ENCODE measurements around the gene NDUFB10.

Gene NDUFB10

GRCh38 chr16:1930338-1930720 is 29.0 kb upstream of the NDUFB10 start:
- Histone ChIP-seq H3K4ac (ENCODE audit: low read length) (peak overlapping the region; percentile 99), H3K4me1 (ENCODE audit: control insufficient read depth in 2 of 2, insufficient read depth in 1 of 2, low read depth in 1 of 2, low read length in 2 of 2) (peaks cover 4 to 7% of the 10 kb centered on the region in 2 donors), H4K8ac (ENCODE audit: low read depth, low read length) (peak overlapping the region; percentile 17), H3K9me3 (replicated peaks in 1 of 2; ENCODE audit: control insufficient read depth in 2 of 2, insufficient read depth in 1 of 2, low read depth in 1 of 2, low read length in 2 of 2) (no peaks in the 10 kb centered on the region), H2BK15ac (ENCODE audit: low read length) (peak overlapping the region; percentile 99), H3K36me3 (replicated peaks in 1 of 2; ENCODE audit: control insufficient read depth in 2 of 2, insufficient read depth in 2 of 2, low read length in 2 of 2) (no peaks in the 10 kb centered on the region), H3K4me3 (ENCODE audit: low read length in 2 of 2) (no peak overlapping the region), H3K14ac (ENCODE audit: low read length) (peak overlapping the region; percentile 56), H3K27ac (replicated peaks; ENCODE audit: low read length) (no peak overlapping the region), H2AFZ (ENCODE audit: low read length) (peak overlapping the region; percentile 96), H2BK12ac (ENCODE audit: low read length) (peak overlapping the region; percentile 90), H3K27me3 (ENCODE audit: control insufficient read depth in 3 of 3, insufficient read depth in 3 of 3, low read depth in 1 of 3, low read length in 3 of 3) (peaks cover 0 to 22% (median 5%) of the 10 kb centered on the region in 3 experiments), H2BK120ac (ENCODE audit: low read depth, low read length) (peak overlapping the region; percentile 76), H3K18ac (ENCODE audit: low read length) (peak overlapping the region; percentile 95), H4K91ac (ENCODE audit: low read depth, low read length, poor library complexity) (no peak overlapping the region), H3K79me1 (ENCODE audit: low read depth, low read length) (no peaks in the 10 kb centered on the region), H2BK5ac (ENCODE audit: low read length) (no peak overlapping the region), H3K23ac (ENCODE audit: low read depth, low read length, poor library complexity) (peak overlapping the region; percentile 98), H3K9ac (ENCODE audit: low read depth, low read length, poor library complexity) (no peak overlapping the region), H3K4me2 (ENCODE audit: insufficient read depth, low read length, poor library complexity, severe bottlenecking) (no peak overlapping the region), H2AK5ac (ENCODE audit: low read depth, low read length) (peak overlapping the region; percentile 95)
- no CpG with 5 or more reads among the region's 10 CpGs for WGBS, 2 donors (ENCODE audit: extremely low coverage in 2 of 2, insufficient read length in 2 of 2, insufficient replicate concordance in 1 of 2)
- no peak for DNase-seq (ENCODE audit: low spot score)

DNA sequence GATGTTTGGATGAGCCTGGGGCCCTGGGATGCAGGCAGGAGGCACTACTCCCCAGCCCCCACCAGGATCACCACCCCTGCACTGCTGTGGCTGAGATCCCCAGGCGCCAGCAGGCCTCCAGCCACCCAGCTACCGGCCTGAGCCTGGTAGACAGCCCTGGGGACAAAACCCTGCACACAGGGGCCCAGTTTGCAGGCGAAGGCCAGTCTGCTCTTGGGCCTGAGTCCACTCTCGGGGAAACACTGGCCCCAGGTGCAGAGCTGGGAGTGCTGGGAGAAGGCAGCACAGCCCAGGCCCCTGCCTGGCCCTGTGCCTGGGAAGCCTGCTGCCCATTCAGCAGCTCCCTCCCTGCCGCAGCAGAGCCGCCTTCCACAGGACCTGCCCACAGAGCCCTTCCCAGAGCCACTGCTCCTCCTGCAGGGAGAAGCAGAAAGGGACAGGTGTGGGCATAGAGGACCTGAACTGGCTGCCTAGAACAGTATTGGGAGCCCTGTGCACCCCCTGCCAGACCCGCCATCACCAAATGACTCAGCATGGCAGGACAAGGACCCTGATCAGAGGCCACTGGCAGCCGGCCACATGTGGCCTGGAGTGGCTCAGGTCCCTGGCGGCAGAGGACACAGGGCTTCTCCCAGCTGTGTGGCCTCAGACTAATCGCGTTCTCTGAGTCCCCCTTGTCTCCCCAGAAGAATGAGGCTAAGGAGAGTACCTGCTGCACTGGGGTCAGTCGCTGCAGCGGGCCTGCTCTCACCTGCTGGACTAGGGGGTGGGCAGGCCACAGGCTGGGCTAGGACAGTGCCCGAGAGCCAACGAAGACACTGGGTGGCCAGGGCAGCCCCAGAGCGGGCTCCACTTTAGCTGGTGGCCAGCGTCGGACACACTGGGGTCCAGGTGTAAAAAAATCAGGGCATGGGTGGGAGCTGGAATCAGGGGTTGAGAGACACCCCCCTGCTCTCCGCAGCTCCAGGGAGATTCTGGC is 27.0 kb upstream of the NDUFB10 start:
- Histone ChIP-seq H3K4me1 (ENCODE audit: control insufficient read depth in 2 of 2, insufficient read depth in 1 of 2, low read depth in 1 of 2, low read length in 2 of 2) (peaks cover 4 to 9% of the 10 kb centered on the region in 2 donors), H2AFZ (ENCODE audit: low read length) (peak overlapping the region; percentile 72), H3K9ac (ENCODE audit: low read depth, low read length, poor library complexity) (peak overlapping the region; percentile 44), H4K8ac (ENCODE audit: low read depth, low read length) (no peak overlapping the region), H3K23ac (ENCODE audit: low read depth, low read length, poor library complexity) (peak overlapping the region; percentile 80), H2AK5ac (ENCODE audit: low read depth, low read length) (peak overlapping the region; percentile 99), H3K4ac (ENCODE audit: low read length) (peak overlapping the region; percentile 93), H3K14ac (ENCODE audit: low read length) (peak overlapping the region; percentile 94), H3K79me1 (ENCODE audit: low read depth, low read length) (no peaks in the 10 kb centered on the region), H3K36me3 (replicated peaks in 1 of 2; ENCODE audit: control insufficient read depth in 2 of 2, insufficient read depth in 2 of 2, low read length in 2 of 2) (peaks cover 0 to 4% of the 10 kb centered on the region in 2 donors), H3K18ac (ENCODE audit: low read length) (peak overlapping the region; percentile 89), H3K27me3 (ENCODE audit: control insufficient read depth in 3 of 3, insufficient read depth in 3 of 3, low read depth in 1 of 3, low read length in 3 of 3) (peaks cover 0 to 8% (median 5%) of the 10 kb centered on the region in 3 experiments), H3K4me3 (ENCODE audit: low read length in 2 of 2) (no peak overlapping the region), H2BK5ac (ENCODE audit: low read length) (peak overlapping the region; percentile 75), H3K27ac (replicated peaks; ENCODE audit: low read length) (no peak overlapping the region), H2BK15ac (ENCODE audit: low read length) (peak overlapping the region; percentile 85), H4K91ac (ENCODE audit: low read depth, low read length, poor library complexity) (peak overlapping the region; percentile 53), H2BK120ac (ENCODE audit: low read depth, low read length) (no peak overlapping the region), H2BK12ac (ENCODE audit: low read length) (peak overlapping the region; percentile 90), H3K4me2 (ENCODE audit: insufficient read depth, low read length, poor library complexity, severe bottlenecking) (no peak overlapping the region), H3K9me3 (replicated peaks in 1 of 2; ENCODE audit: control insufficient read depth in 2 of 2, insufficient read depth in 1 of 2, low read depth in 1 of 2, low read length in 2 of 2) (no peaks in the 10 kb centered on the region)
- WGBS, 2 donors (ENCODE audit: extremely low coverage in 2 of 2, insufficient read length in 2 of 2, insufficient replicate concordance in 1 of 2): no CpG with 5 or more reads among the region's 19 CpGs
- DNase-seq (ENCODE audit: low spot score): no peak

DNA sequence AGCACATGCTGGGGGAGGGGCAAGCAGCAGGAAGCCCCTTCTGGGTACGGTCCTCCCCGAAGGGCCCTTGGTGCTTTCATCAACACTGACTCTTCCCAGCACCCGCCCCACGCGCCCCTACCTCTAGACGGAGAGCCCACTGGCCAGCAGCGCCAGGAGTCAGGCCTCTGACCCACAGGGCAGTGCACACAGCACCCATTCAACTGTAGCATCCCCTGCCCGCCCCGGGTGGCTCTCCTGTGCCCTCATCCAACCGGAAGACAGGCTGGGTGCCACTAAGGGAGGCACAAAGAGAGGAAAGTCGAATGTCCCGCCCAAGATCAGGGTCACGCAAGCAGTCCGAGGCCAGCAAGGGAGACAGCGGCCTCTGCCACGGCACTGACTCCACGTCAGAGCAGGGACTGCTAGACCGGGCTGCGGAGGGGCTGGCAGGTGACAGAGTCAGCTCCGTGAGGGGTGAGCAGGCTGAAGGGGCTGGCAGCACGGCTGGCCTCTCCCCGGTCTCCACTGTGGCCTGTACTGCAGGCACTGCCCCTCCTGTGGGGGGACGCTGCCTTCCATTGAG is 26.2 kb upstream of the NDUFB10 start:
- Histone ChIP-seq H3K18ac (ENCODE audit: low read length) (peak overlapping the region; percentile 71), H2AK5ac (ENCODE audit: low read depth, low read length) (peak overlapping the region; percentile 99), H2BK120ac (ENCODE audit: low read depth, low read length) (no peak overlapping the region), H4K8ac (ENCODE audit: low read depth, low read length) (no peak overlapping the region), H3K23ac (ENCODE audit: low read depth, low read length, poor library complexity) (peak overlapping the region; percentile 73), H4K91ac (ENCODE audit: low read depth, low read length, poor library complexity) (no peak overlapping the region), H2BK15ac (ENCODE audit: low read length) (peak overlapping the region; percentile 91), H3K79me1 (ENCODE audit: low read depth, low read length) (no peaks in the 10 kb centered on the region), H2BK5ac (ENCODE audit: low read length) (no peak overlapping the region), H3K4ac (ENCODE audit: low read length) (no peak overlapping the region), H2AFZ (ENCODE audit: low read length) (peak overlapping the region; percentile 72), H3K14ac (ENCODE audit: low read length) (peak overlapping the region; percentile 94), H3K27ac (replicated peaks; ENCODE audit: low read length) (no peak overlapping the region), H3K4me1 (ENCODE audit: control insufficient read depth in 2 of 2, insufficient read depth in 1 of 2, low read depth in 1 of 2, low read length in 2 of 2) (peaks cover 4 to 9% of the 10 kb centered on the region in 2 donors), H2BK12ac (ENCODE audit: low read length) (peak overlapping the region; percentile 97), H3K4me2 (ENCODE audit: insufficient read depth, low read length, poor library complexity, severe bottlenecking) (no peak overlapping the region), H3K27me3 (ENCODE audit: control insufficient read depth in 3 of 3, insufficient read depth in 3 of 3, low read depth in 1 of 3, low read length in 3 of 3) (peaks cover 0 to 7% (median 5%) of the 10 kb centered on the region in 3 experiments), H3K9me3 (replicated peaks in 1 of 2; ENCODE audit: control insufficient read depth in 2 of 2, insufficient read depth in 1 of 2, low read depth in 1 of 2, low read length in 2 of 2) (no peaks in the 10 kb centered on the region), H3K9ac (ENCODE audit: low read depth, low read length, poor library complexity) (peak overlapping the region; percentile 77), H3K4me3 (ENCODE audit: low read length in 2 of 2) (no peak overlapping the region), H3K36me3 (replicated peaks in 1 of 2; ENCODE audit: control insufficient read depth in 2 of 2, insufficient read depth in 2 of 2, low read length in 2 of 2) (peaks cover 3 to 9% of the 10 kb centered on the region in 2 donors)
- DNase-seq (ENCODE audit: low spot score): no peak
- WGBS, 2 donors (ENCODE audit: extremely low coverage in 2 of 2, insufficient read length in 2 of 2, insufficient replicate concordance in 1 of 2): no CpG with 5 or more reads among the region's 23 CpGs

- no peaks in the 10 kb centered on the region for H3K9me3 ChIP-seq (replicated peaks in 1 of 2; ENCODE audit: control insufficient read depth in 2 of 2, insufficient read depth in 1 of 2, low read depth in 1 of 2, low read length in 2 of 2)
- H2BK15ac ChIP-seq (ENCODE audit: low read length): no peak overlapping the region
- no peak overlapping the region for H2BK5ac ChIP-seq (ENCODE audit: low read length)
- no peaks in the 10 kb centered on the region for H3K27me3 ChIP-seq (ENCODE audit: control insufficient read depth in 3 of 3, insufficient read depth in 3 of 3, low read depth in 1 of 3, low read length in 3 of 3)
- no peak overlapping the region for H2BK12ac ChIP-seq (ENCODE audit: low read length)
- no peaks in the 10 kb centered on the region for H3K79me1 ChIP-seq (ENCODE audit: low read depth, low read length)
- WGBS, 2 donors (ENCODE audit: extremely low coverage in 2 of 2, insufficient read length in 2 of 2, insufficient replicate concordance in 1 of 2): no CpG with 5 or more reads among the region's 11 CpGs
- H2AK5ac ChIP-seq (ENCODE audit: low read depth, low read length): no peak overlapping the region
- H3K4me1 ChIP-seq (ENCODE audit: control insufficient read depth in 2 of 2, insufficient read depth in 1 of 2, low read depth in 1 of 2, low read length in 2 of 2): peaks cover 4 to 6% of the 10 kb centered on the region in 2 donors
- H3K27ac ChIP-seq (replicated peaks; ENCODE audit: low read length): no peak overlapping the region
- no peak overlapping the region for H3K14ac ChIP-seq (ENCODE audit: low read length)
- no peak overlapping the region for H3K9ac ChIP-seq (ENCODE audit: low read depth, low read length, poor library complexity)
- H3K4ac ChIP-seq (ENCODE audit: low read length): no peak overlapping the region
- H3K23ac ChIP-seq (ENCODE audit: low read depth, low read length, poor library complexity): no peak overlapping the region
- H3K36me3 ChIP-seq (replicated peaks in 1 of 2; ENCODE audit: control insufficient read depth in 2 of 2, insufficient read depth in 2 of 2, low read length in 2 of 2): peaks cover 13 to 30% of the 10 kb centered on the region in 2 donors
- H3K18ac ChIP-seq (ENCODE audit: low read length): no peak overlapping the region
- no peak for DNase-seq (ENCODE audit: low spot score)
- H4K91ac ChIP-seq (ENCODE audit: low read depth, low read length, poor library complexity): no peak overlapping the region
- H3K4me2 ChIP-seq (ENCODE audit: insufficient read depth, low read length, poor library complexity, severe bottlenecking): no peak overlapping the region
- no peak overlapping the region for H3K4me3 ChIP-seq (ENCODE audit: low read length in 2 of 2)
- H4K8ac ChIP-seq (ENCODE audit: low read depth, low read length): no peak overlapping the region
- no peak overlapping the region for H2BK120ac ChIP-seq (ENCODE audit: low read depth, low read length)
- no peak overlapping the region for H2AFZ ChIP-seq (ENCODE audit: low read length)
These were observed 22.3 kb upstream of the NDUFB10 start for GRCh38 chr16:1936945-1937479.
